Muscle of arm (tissue), 14 donors: ENCODE measurements around the gene MPC1. TPM values are rescaled to one million over a fixed set of nuclear protein-coding genes. Genes with fewer than 3 reads are reported as not detected.
A peak's percentile ranks its signal among the peaks of the same experiment; 100 is the strongest.

Experiments used
- DNase-seq: peaks from one replicate; pipeline ENCODE4 v3.0.0-alpha.2; 2013
- long read RNA-seq, 11 donors: transcript quantifications; one replicate each; lab custom pipeline, GENCODE V29; 2026
- polyA plus RNA-seq, 12 donors: library from polyadenylated mRNA; unstranded; fragments of 120-200 nt; gene quantifications; one replicate each; pipeline ENCODE4 v1.2.1, GENCODE V29; 2013; ENCODE audit not compliant: insufficient read length in 12 of 12

MPC1 gene
- 10 to 100 TPM in 11 of 12 donors, not detected in 1; 52.6 to 90.8 (median 71.7) TPM for polyA plus RNA-seq
- long read RNA-seq, donor 1, partial matches to known transcripts: 0 of 39 reads
- long read RNA-seq, donor 1, other reads (novel, unspliced or antisense): 39 of 39 reads
- long read RNA-seq, donor 2, partial matches to known transcripts: 79 of 79 reads
- long read RNA-seq, donor 2, other reads (novel, unspliced or antisense): 0 of 79 reads
- long read RNA-seq, donor 3, partial matches to known transcripts: 0 of 55 reads
- long read RNA-seq, donor 3, other reads (novel, unspliced or antisense): 53 of 55 reads
- long read RNA-seq, donor 4, partial matches to known transcripts: 0 of 30 reads
- long read RNA-seq, donor 4, other reads (novel, unspliced or antisense): 30 of 30 reads
- long read RNA-seq, donor 5, partial matches to known transcripts: 97 of 97 reads
- long read RNA-seq, donor 5, other reads (novel, unspliced or antisense): 0 of 97 reads
- long read RNA-seq, donor 6, partial matches to known transcripts: 0 of 39 reads
- long read RNA-seq, donor 6, other reads (novel, unspliced or antisense): 39 of 39 reads
- long read RNA-seq, donor 7, partial matches to known transcripts: 5 of 44 reads
- long read RNA-seq, donor 7, other reads (novel, unspliced or antisense): 39 of 44 reads
- long read RNA-seq, donor 8, partial matches to known transcripts: 6 of 104 reads
- long read RNA-seq, donor 8, other reads (novel, unspliced or antisense): 97 of 104 reads
- long read RNA-seq, donor 9, partial matches to known transcripts: 0 of 44 reads
- long read RNA-seq, donor 9, other reads (novel, unspliced or antisense): 44 of 44 reads
- long read RNA-seq, donor 10, partial matches to known transcripts: 0 of 68 reads
- long read RNA-seq, donor 10, other reads (novel, unspliced or antisense): 68 of 68 reads
- long read RNA-seq, donor 11, partial matches to known transcripts: 8 of 108 reads
- long read RNA-seq, donor 11, other reads (novel, unspliced or antisense): 99 of 108 reads

DNA sequence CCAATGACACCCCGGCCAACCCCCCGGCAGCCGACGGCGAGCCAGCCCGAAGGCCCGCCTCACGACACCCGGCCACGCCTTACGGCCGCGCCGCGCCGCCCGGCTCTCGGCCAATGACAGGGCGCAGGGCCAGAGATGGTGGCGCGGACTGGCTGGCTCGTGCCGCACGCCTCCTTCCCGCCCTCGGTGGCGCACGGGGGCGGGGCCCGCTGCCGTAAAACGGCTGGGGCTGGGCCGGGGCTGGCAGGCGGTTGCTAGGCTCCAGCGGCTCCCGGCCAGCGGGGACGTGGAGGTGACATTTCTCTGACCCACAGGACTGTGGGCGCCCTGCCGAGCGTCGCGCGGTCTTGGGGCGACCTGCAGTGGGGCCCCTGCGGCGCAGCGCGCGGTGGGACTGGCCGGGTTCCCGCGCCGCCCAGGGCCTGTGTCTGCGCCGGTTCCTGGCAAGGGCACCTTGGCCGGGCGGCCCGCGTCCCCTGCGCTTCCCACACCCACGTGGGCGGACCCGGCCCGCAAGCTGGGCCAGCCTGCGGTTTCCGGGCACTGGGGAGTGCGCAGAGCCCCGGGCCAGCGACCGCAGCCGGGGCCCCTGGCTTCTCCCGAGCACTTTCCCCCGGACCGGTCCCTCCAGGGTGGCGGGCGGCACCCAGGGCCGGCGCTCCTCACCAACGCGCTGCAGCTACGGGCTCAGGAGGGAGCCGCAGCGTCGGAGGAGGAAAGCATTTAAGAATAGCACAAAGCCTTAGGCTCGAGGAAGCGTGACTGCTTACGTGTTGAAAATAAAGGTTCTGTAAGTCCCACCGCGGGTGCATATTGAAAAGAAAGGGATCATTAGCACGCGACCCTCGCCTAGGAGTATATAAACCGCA, at the start of gene MPC1:
TSS of gene MPC1 (minus strand) at position 8 of the 869 bp plus-strand sequence. CDS start 64 bp downstream, outside the sequence.
- peak; percentile 96 for DNase-seq

DNA sequence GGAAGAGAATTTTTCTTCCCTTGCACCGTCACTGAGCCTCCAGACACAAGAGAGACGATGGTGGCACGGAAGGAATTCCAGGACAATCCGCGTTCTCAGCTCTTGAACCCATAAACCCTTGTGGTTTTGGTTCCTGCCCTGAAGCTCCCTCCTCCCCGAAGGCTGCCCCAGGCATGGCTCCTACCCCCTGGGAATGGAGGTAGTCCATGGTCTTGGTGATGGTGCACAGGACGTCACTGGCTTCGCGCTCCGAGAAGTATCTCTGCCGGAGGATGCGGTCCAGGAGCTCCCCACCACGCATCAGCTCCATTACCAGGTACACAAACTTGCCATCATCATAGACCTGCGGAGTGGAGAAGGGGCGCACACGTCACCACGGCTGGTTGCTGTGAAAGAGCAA, 47.5 kb upstream of the MPC1 start:
- DNase-seq: no peak

DNA sequence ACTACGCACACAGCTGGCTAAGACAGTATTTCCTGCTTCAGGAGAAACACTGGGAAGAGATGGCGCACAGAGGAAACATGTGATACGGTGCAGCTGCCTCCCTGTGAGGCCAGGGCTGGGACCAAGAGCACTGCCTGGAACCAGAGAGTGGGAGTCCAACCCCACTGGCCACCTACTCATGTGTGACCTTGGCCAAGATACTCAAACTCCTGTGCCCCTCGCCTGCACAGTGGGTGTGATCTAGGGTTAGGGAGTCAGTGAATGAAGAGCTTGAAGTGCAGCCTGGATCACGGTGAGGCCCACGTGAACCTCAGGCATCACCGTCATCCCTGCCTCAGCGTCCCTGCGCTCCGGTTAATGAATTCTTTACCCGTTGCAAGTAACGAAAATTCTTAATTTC, 41.7 kb upstream of the MPC1 start:
- no peak for DNase-seq

DNA sequence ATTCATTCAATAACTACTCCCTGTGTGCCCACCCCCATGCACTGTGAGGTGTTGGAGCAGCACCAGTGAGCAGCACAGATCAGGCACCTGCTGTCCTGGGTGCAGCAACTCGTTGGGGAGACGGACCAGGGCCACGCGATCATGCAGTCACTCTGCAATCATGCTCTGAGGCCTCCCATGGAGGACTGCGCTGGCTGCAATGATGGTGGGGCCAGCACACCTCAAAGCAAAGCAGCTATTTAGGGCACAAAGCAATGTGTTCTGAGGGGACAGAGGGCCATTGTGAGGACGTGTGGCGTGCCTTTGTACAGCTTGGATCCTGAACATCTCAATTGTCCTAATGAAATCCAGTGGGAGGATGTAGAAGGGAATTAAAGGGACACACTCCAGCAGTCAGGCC, 41.0 kb upstream of the MPC1 start:
- DNase-seq: no peak

DNA sequence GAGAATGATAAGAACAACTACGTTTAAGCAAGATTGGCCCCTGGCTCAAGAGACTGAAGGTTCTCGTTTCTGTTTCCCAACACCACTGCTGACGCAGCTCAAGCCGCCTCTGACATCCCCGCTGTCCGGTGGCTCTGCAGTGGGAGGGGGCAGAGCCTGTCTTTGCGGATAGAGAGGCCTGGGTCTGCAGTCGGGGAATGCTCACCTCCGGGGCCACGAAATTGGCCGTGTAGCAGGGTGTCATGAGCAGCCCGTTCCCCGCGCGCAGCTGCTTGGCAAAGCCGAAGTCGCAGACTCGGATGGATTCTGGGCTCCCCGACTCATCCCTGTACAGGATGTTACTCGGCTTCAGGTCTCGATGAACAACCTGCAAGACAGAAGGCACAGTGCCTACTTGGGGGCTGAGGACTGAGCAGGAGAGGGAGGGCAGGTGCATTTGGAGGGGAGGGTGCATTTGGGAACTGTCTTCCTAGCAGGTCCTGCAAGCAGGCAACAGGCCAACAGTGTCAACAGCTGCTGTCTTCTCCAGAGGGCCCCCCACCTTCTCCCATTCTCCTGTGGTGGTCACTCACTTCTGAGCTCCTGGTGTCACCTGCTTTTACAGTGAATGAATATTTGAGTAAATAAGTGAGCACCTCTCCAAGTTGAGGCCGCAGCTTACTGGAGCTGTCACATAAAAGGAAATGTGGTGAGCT, 40.5 kb upstream of the MPC1 start:
- DNase-seq: no peak

DNA sequence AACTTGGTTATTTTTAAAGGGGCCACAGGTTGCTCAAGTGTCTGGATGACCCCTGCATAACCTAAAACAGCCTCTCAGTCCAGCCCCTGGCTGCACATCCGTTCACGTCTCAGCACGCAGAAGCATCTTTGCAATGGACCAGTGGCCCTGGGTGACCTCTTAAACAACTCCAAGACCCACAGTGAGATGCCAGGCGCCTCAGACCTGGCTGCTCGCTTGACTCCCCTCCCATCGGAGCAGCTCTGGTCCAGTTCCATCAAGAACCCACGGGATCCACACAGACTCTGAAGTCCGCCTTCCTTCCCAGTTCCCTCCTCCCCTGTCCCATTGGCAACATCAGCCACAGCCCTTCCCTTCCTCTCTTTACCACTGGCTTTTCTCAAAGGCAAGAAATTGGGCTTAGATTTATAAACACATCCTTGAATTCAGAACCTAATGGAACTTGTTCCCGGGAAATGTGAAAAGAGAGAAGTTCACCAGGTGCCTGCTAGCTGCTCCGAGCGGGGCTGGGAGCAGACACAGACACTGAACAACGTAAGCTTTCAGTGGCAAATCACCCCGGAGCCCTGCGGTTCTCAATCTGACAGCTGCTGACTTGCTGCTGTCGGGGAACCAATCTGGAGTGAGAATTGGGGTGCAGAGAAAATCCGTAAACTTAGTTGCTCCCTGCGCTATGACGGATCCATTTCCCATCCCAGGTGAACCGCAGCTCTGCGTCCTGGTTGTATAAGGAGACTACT, 39.6 kb upstream of the MPC1 start:
- DNase-seq: no peak

DNA sequence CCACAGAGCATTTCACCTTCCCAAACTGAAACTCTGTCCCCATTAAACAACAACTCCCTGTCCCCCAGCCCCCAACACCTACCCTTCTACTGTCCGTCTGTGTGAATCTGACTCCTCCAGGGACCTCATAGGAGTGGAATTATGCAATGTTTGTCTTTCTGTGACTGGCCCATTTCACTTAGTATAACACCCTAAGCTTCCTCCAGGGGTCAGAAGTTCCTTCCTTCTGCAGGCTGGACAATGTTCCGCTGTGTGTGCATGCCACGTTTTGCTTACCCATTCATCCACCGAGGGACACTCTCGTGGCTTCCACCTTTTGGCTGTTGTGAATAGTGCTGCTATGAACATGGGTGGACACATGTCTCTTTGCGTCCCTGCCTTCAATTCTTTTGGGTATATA, 37.6 kb upstream of the MPC1 start:
- no peak for DNase-seq

DNA sequence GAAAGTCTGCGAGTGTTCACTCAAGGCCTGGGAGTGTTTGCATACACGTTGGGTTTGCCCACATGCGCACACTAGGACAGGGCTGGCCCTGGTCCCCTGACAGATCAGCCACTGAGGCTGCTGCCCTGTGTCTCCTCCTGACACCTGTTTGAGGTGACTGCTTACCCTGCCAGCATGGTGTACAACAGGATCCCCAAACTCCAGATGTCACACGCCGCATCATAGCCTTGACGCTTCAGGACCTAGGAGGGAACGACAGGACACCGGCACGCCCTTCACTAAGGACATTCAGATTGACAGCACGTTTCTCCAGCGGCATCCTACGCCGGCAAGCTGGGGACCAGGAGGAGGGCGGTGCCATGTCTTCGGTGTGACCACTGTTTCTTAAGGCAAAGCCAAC, 37.0 kb upstream of the MPC1 start:
- DNase-seq: no peak

DNA sequence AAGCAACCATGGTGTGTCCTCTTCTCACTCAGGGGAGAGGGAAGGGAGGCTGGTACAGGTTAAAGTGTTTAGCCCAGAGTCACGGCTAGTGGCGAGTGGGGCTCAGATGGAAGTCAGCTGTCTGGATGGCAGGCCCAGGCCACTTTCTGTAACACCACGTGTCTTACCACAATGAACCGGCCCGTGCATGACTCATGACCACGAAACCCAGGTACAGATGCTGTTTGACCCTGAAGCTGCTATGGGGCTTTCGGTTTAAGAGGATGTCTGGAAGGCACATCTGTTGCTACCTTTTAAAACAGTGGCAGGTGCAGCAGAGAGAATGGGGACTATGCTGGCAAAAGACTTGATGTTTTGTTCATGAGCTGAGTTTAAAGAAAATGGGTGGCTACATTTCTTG, 36.5 kb upstream of the MPC1 start:
- DNase-seq: no peak

DNA sequence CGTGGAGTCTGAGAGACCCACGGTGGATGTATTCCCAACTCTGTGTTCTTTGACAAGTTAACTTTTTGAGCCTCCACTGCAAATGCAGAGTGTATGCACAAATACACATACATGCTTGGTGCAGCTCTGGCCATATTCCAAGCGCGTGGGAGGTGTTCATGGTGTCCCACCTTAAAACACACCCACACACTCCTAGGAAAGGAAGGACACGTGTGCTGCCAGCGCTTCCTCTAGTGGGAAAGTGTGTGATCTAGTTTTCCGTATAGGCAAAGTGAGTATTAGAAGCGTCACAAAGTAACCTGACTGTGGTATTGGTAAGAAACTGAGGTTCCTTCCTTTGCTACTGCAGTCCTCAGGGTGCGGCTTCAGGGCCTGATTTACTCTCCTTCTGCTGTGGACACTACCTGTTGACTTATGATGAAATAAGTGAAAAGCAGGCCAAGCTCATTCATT, 36.0 kb upstream of the MPC1 start:
- no peak for DNase-seq

DNA sequence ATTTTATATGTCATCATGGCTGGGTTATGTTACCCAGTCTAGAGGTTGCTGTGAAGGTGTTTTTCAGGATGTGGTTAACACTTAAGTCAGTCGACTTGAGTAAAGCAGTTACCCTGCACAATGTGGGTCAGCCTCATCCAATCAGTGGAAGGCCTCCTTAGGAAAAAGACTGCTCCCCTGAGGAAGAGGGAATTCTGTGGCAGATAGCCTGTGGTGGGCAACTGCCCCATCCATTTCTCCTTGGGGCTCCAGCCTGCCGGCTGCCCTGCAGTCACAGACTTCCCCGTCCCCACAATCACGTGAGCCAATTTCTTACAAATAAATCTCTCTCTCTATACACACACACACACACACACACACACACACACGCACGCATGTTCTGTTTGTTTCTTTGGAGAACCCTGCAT, 34.5 kb upstream of the MPC1 start:
- DNase-seq: no peak

DNA sequence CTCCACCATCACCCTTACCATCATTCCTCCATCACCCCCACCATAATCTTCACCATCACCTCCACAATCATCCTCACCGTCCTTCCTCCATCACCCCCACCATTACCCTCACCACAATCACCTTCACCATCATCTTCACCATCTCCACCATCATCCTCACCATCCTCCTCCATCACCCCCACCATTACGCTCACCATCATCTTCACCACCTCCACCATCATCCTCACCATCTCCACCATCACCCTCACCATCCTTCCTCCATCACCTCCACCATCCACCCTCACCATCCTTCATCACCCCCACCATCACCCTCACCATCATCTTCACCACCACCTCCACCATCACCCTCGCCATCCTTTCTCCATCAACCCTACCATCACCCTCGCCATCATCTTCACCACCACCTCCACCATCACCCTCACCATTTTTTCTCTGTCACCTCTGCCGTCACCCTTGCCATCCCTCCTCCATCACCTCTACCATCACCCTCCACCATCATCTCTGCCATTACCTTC, 33.1 kb upstream of the MPC1 start:
- DNase-seq: no peak

DNA sequence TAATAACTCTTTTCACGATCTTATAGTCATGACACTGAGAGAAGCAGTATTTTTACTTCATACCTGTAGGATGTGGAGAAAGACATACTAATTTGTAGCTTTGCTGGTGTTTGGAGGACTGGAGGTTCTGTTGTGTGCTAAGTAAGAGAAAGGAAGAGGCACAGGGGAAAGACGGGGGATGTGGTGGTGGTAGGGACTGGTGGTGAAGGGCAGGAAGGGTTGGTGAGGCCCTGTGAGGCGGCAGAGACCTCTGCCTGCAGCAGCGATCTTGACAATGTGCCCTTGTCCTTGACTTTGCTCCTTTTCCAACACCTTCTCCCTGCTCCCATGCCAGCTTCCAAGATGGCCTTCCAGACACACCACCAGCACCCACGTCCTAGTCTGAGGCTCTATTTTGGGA, 32.6 kb upstream of the MPC1 start:
- no peak for DNase-seq

DNA sequence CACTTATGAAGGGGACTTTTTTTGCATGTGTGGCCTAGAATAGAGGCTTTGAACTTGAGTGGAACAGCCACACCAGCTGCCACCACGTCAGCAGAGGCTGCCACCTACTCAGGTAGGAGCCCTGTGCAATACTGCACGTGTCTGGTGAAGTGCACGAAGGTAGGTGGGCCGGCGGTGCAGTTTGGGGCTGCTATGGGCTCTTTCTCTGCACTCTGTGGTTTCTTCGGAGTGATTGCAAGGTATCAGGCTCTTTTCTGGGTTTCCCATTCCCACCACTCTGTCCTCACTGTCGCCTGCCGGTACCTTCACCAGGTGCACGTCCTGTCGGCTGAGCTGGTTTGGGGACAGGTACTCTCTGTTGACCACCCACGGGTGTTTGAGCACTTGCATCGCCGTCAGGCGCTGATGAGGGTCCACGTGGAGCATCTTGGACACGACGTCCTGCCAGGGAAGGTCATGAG, 30.8 kb upstream of the MPC1 start:
- DNase-seq: no peak

DNA sequence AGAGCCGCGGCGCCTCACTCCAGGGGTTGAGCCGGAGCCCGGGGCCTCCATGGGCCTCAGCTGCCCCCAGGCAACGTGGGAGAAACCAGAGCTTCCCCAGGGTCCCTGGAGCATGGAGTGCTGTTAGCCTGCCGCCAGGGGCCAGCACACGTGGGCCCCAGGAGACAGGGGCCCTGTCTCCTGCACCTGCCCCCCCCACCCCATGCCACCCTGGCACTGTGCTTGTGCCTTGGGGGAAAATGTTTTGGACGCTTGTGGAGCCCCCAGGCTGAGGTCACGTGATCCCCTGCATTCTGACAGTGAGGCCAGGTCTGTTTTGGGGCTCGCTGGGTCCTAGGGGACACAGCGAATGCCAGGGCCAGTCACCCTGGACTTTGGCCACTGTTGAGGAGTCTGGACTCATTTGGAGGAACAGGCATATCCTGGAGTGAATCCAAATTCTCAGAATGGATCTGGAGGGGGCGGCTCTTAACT, 30.2 kb upstream of the MPC1 start:
- no peak for DNase-seq

DNA sequence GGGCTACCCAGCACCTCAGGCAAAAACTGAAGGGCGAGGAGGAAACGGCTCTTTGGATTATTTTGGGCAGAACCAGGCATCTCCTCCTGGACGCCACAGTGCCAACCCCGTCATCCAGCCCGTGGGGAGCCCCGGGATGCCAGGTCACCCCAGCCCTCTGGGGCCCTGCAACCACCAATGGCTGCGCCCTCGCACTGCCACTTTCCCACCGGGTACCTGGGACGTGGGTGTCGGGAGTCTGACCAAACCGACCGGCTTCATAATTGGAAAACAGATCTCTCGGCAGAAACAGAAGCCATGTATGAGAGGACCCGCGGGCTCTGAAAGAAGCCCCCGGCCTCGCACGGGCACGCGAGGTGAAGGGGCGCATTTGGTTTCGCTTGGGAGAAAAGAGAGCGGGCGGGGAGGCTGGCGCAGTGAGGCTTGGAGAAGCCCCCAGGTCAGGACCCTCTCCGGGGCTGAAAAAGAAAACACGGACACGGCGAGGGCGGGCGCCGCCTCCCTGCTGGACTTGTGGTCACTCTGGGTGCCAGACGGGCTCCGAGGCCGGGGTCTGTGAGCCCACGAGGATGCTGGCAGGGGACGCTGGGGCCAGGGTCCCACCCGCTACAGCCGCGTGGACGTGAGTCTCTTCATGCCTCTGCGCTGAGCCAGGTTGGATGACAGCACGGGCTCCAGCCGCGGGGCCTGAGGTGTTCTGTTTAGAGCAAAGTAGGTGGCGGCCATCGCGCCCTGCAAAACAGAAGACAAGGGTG, 29.6 kb upstream of the MPC1 start:
- no peak for DNase-seq

DNA sequence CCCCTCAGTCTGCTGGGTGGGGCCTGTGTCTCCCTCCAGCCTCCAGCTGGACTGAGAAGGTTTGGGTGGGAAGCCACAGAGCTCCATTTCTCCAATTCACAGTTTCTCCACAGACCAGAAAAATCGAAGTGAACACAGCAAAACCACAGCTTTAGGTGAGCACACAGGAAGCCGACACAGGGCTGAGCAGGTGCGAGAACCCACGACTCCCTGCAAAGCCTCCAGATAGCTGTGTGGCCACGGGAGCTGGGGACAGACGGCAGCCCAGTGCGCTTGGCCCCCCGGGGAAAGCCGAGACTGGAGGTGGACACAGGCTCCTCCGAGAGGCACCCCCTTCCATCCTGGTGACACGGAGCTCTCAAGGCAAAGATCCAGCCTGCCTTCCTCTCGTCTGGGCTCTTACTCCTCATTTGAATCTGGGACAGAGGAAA, 29.0 kb upstream of the MPC1 start:
- no peak for DNase-seq

DNA sequence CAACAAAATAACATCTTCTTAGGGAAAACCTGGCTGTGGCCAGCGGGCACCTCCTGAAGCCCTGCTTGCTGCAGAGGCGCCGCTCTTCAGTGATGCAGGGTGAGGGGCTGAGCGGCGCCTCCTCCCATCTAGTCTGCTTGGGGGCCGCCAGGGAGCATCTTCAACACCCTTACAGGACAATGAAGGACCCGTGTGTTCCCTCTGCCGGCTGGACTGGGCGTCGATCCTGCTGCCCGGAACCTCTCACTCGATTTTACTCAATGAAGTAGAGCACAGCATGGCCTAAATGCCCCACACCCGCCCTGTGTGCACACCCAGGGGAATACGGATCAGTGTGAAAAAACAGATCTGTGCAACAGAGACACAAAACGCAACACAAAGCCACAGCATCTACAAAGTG, 28.5 kb upstream of the MPC1 start:
- no peak for DNase-seq

DNA sequence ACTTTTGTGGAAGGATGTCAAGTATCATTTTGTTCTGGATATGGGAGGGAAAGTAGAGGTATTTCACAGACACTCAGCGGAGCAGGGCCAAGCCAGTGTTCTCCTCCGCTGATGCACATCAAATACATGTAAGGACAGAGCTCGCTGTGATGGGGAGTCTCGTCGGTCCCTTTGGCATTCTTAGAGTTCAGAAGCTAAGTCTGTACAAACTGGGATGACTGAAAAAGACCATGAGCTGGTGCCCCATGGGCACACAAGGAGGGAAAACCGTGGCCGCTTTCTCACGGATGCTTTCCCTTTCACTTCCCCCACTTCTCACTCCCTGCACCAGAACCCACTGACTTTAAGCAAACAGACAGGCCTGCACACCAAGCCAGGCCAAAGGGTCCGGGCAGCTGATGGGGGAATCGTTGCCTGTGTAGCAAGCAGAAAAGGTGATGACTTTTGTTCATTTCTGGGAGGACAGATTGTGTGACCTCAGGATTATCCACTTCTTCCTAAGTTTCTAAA, 27.7 kb upstream of the MPC1 start:
- DNase-seq: no peak
